Prostate gland (tissue), 2 donors: ENCODE measurements around the gene SLC6A7.

Experiments
- CTCF ChIP-seq, 4 experiments: fragments of 200-600 bp in 2 of 4; fragments of 450-650 bp in 2 of 4; sonication (generic) in 2 of 4; IDR thresholded peaks; 1 replicate in 3 of 4; 2 replicates in 1 of 4; pipeline ENCODE4 v1.5.1; 2016 to 2019; ENCODE audit warnings: antibody characterized with exemption in 4 of 4, mild to moderate bottlenecking in 2 of 4, moderate library complexity in 2 of 4
- POLR2A ChIP-seq: fragments of 450-650 bp; IDR thresholded peaks from one replicate; pipeline ENCODE4 v1.6.1; 2016; ENCODE audit warnings: antibody characterized with exemption, mild to moderate bottlenecking

- TF ChIP-seq CTCF (IDR thresholded peaks at IDR 0.05) (no peak), POLR2A (no peak)
Observed at GRCh38 chr5:150188146-150188842, 1.6 kb upstream of the SLC6A7 start.
